ENCODE results near the gene POLE3. TPM values are rescaled to one million over a fixed set of nuclear protein-coding genes. Genes with fewer than 3 reads are reported as not detected.
"Not testable (repeated sequence)": the region's sequence is repeated elsewhere in the genome, so short reads cannot be mapped to it uniquely, and the experiment has no call there.

POLE3 gene
- polyA plus RNA-seq, 1 donor: 48.0 TPM

DNA sequence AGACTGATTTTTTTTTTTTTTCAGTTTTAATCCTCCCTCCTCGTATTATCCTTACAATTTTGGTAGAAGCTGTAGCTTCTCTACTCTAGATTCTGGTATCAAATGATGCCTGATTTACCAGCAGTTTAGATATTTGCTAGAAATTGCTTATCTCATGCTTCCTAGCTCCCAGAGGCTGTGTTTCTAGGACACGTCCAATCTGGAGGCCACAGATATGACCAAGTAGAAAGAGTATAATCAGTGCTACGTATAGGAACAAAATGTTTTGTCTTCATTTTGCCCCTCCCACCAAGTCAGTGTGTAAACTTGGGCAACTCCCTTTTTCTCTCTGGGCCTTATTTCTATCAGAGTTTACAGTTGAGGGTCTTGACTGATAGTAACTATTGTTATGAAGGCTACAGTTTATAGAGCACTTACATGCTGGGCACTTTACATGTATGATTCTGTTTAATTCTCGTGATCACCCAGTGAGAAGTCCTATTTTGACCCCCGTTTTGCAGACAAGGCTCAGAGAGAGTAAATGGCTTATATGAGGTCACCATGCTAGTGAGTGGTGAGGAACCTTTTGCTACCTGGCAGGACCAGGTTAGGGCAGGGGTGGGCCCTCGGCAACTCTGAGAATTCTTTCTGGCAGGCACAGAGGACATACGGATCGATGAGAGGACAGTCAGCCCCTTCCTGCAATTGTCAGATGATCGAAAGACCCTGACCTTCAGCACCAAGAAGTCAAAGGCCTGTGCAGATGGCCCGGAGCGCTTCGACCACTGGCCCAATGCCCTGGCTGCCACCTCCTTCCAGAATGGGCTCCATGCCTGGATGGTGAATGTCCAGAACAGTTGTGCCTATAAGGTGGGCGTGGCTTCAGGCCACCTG, 41.3 kb downstream of the POLE3 start:
- Histone ChIP-seq H3K4me3 (ENCODE audit: low read length) (no peak overlapping the region), H3K27me3 (ENCODE audit: control insufficient read depth, insufficient read depth, low read length) (no peaks in the 10 kb centered on the region), H3K27ac (ENCODE audit: low read length) (no peak overlapping the region), H3K4me1 (ENCODE audit: control insufficient read depth, insufficient read depth, low read length) (peaks cover 28% of the 10 kb centered on the region), H3K9me3 (ENCODE audit: control insufficient read depth, low read depth, low read length) (no peaks in the 10 kb centered on the region), H3K36me3 (ENCODE audit: control insufficient read depth, insufficient read depth, low read length) (peaks cover 24% of the 10 kb centered on the region)
- 86% methylated on average over 1 of the region's 13 CpGs for WGBS (ENCODE audit: insufficient coverage, low lambda C conversion rate)
- DNase-seq: no peak

GRCh38 chr9:113368348-113368981, 42.0 kb downstream of the POLE3 start:
- no peak for DNase-seq
- H3K4me1 ChIP-seq (ENCODE audit: control insufficient read depth, insufficient read depth, low read length): peaks cover 21% of the 10 kb centered on the region
- no peaks in the 10 kb centered on the region for H3K9me3 ChIP-seq (ENCODE audit: control insufficient read depth, low read depth, low read length)
- no peaks in the 10 kb centered on the region for H3K27me3 ChIP-seq (ENCODE audit: control insufficient read depth, insufficient read depth, low read length)
- H3K27ac ChIP-seq (ENCODE audit: low read length): no peak overlapping the region
- 80% methylated on average over 1 of the region's 5 CpGs for WGBS (ENCODE audit: insufficient coverage, low lambda C conversion rate)
- no peak overlapping the region for H3K4me3 ChIP-seq (ENCODE audit: low read length)
- peaks cover 16% of the 10 kb centered on the region for H3K36me3 ChIP-seq (ENCODE audit: control insufficient read depth, insufficient read depth, low read length)

- H3K4me1 ChIP-seq (ENCODE audit: control insufficient read depth, insufficient read depth, low read length); DNase-seq; H3K36me3 ChIP-seq (ENCODE audit: control insufficient read depth, insufficient read depth, low read length); H3K27me3 ChIP-seq (ENCODE audit: control insufficient read depth, insufficient read depth, low read length); H3K9me3 ChIP-seq (ENCODE audit: control insufficient read depth, low read depth, low read length); H3K4me3 ChIP-seq (ENCODE audit: low read length); H3K27ac ChIP-seq (ENCODE audit: low read length): not testable (repeated sequence)
- no CpG with 5 or more reads among the region's 3 CpGs for WGBS (ENCODE audit: insufficient coverage, low lambda C conversion rate)
Observed at GRCh38 chr9:113365652-113366051, 44.8 kb downstream of the POLE3 start.

GRCh38 chr9:113364951-113365350, 45.5 kb downstream of the POLE3 start:
- Histone ChIP-seq H3K27me3 (ENCODE audit: control insufficient read depth, insufficient read depth, low read length) (no peaks in the 10 kb centered on the region), H3K4me1 (ENCODE audit: control insufficient read depth, insufficient read depth, low read length) (no peaks in the 10 kb centered on the region), H3K9me3 (ENCODE audit: control insufficient read depth, low read depth, low read length) (no peaks in the 10 kb centered on the region), H3K36me3 (ENCODE audit: control insufficient read depth, insufficient read depth, low read length) (no peaks in the 10 kb centered on the region), H3K4me3 (ENCODE audit: low read length) (no peak overlapping the region), H3K27ac (ENCODE audit: low read length) (no peak overlapping the region)
- WGBS (ENCODE audit: insufficient coverage, low lambda C conversion rate): no CpG with 5 or more reads among the region's 1 CpG
- DNase-seq: no peak

GRCh38 chr9:113363336-113363735, 47.1 kb downstream of the POLE3 start:
- no peak for DNase-seq
- 61% methylated on average over 3 of the region's 3 CpGs for WGBS (ENCODE audit: insufficient coverage, low lambda C conversion rate)
- no peaks in the 10 kb centered on the region for H3K4me1 ChIP-seq (ENCODE audit: control insufficient read depth, insufficient read depth, low read length)

DNA sequence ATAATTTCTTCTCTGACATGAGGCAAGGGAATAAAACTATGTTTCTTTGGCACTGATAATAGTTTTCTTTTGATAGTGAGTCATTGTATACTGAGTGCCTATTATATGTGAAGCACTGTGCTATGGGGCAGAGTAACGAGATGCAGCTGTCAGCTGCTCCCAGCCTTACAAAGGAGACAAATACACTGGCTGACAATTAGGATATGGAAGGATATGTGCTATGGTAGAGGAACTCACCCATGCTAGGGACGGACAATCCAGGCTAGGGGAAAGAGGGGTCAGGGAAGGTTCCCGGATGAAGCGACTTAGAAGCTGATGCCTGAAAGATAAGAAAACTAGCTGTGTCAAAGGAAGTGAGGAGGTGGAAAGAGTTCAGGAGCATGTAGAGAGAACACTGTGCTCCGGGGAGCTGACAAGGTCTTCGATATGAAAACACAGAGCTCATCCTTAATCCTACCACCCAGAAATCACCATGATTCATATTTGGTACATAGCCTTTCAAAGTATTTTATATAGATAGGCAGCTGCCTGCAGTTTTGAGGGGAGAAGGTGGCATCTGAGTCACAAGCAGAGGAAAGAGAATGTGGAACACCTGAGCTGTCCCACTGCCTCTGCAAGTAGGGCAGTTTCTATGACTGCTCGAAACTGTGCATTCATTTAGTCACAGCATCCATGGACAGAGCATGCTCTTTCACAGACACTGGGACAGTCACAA, 49.0 kb downstream of the POLE3 start:
- H3K9me3 ChIP-seq (ENCODE audit: control insufficient read depth, low read depth, low read length): no peaks in the 10 kb centered on the region
- H3K4me1 ChIP-seq (ENCODE audit: control insufficient read depth, insufficient read depth, low read length): no peaks in the 10 kb centered on the region
- WGBS (ENCODE audit: insufficient coverage, low lambda C conversion rate): 100% methylated on average over 1 of the region's 7 CpGs
- H3K27me3 ChIP-seq (ENCODE audit: control insufficient read depth, insufficient read depth, low read length): no peaks in the 10 kb centered on the region
- no peak overlapping the region for H3K4me3 ChIP-seq (ENCODE audit: low read length)
- H3K36me3 ChIP-seq (ENCODE audit: control insufficient read depth, insufficient read depth, low read length): no peaks in the 10 kb centered on the region
- no peak overlapping the region for H3K27ac ChIP-seq (ENCODE audit: low read length)
- DNase-seq: no peak

More at GRCh38 chr9:113363336-113363735, 47.1 kb downstream of the POLE3 start:
- no peak overlapping the region for H3K4me3 ChIP-seq (ENCODE audit: low read length)
- H3K27me3 ChIP-seq (ENCODE audit: control insufficient read depth, insufficient read depth, low read length): no peaks in the 10 kb centered on the region
- no peaks in the 10 kb centered on the region for H3K9me3 ChIP-seq (ENCODE audit: control insufficient read depth, low read depth, low read length)
- no peak overlapping the region for H3K27ac ChIP-seq (ENCODE audit: low read length)
- H3K36me3 ChIP-seq (ENCODE audit: control insufficient read depth, insufficient read depth, low read length): no peaks in the 10 kb centered on the region

- Histone ChIP-seq H3K9me3 (ENCODE audit: control insufficient read depth, low read depth, low read length) (no peaks in the 10 kb centered on the region), H3K4me1 (ENCODE audit: control insufficient read depth, insufficient read depth, low read length) (no peaks in the 10 kb centered on the region), H3K36me3 (ENCODE audit: control insufficient read depth, insufficient read depth, low read length) (no peaks in the 10 kb centered on the region), H3K27me3 (ENCODE audit: control insufficient read depth, insufficient read depth, low read length) (no peaks in the 10 kb centered on the region), H3K4me3 (ENCODE audit: low read length) (no peak overlapping the region), H3K27ac (ENCODE audit: low read length) (no peak overlapping the region)
- no peak for DNase-seq
- WGBS (ENCODE audit: insufficient coverage, low lambda C conversion rate): no CpG with 5 or more reads among the region's 15 CpGs
Observed at GRCh38 chr9:113360242-113360842, 50.1 kb downstream of the POLE3 start.

- H3K36me3 ChIP-seq (ENCODE audit: control insufficient read depth, insufficient read depth, low read length): no peaks in the 10 kb centered on the region
- WGBS (ENCODE audit: insufficient coverage, low lambda C conversion rate): no CpG with 5 or more reads among the region's 1 CpG
- H3K27ac ChIP-seq (ENCODE audit: low read length): no peak overlapping the region
- no peaks in the 10 kb centered on the region for H3K9me3 ChIP-seq (ENCODE audit: control insufficient read depth, low read depth, low read length)
- DNase-seq: no peak
- H3K27me3 ChIP-seq (ENCODE audit: control insufficient read depth, insufficient read depth, low read length): no peaks in the 10 kb centered on the region
- no peak overlapping the region for H3K4me3 ChIP-seq (ENCODE audit: low read length)
- H3K4me1 ChIP-seq (ENCODE audit: control insufficient read depth, insufficient read depth, low read length): no peaks in the 10 kb centered on the region
Observed at GRCh38 chr9:113359385-113359784, 51.1 kb downstream of the POLE3 start.

Measured in large intestine (tissue), 3 donors.